PC-3 (cell line): ENCODE data around the gene TVP23C.

Experiments used
- EZH2 ChIP-seq: fragments of 300-600 bp; sonication (generic); IDR thresholded peaks from one replicate; pipeline ENCODE4 v1.6.1; 2017; ENCODE audit warnings: antibody characterized with exemption, mild to moderate bottlenecking, low read length; ENCODE audit not compliant: unreplicated experiment
- EZH2phosphoT487 ChIP-seq: fragments of 300-600 bp; sonication (generic); IDR thresholded peaks from 2 replicates; pipeline ENCODE4 v1.6.1; 2018; ENCODE audit warnings: mild to moderate bottlenecking, antibody characterized with exemption, low read length, borderline replicate concordance
- TF ChIP-seq, protein P1 (sequence below): fragments of 300-600 bp; sonication (generic); conservative IDR thresholded peaks from 2 replicates; pipeline ENCODE4 v1.5.1; 2017; ENCODE audit warnings: antibody characterized with exemption, low read depth, mild to moderate bottlenecking, low read length

GRCh38 chr17:15475631-15476354 lies 87.5 kb downstream of the TVP23C start:
- TF ChIP-seq, protein P1, sequence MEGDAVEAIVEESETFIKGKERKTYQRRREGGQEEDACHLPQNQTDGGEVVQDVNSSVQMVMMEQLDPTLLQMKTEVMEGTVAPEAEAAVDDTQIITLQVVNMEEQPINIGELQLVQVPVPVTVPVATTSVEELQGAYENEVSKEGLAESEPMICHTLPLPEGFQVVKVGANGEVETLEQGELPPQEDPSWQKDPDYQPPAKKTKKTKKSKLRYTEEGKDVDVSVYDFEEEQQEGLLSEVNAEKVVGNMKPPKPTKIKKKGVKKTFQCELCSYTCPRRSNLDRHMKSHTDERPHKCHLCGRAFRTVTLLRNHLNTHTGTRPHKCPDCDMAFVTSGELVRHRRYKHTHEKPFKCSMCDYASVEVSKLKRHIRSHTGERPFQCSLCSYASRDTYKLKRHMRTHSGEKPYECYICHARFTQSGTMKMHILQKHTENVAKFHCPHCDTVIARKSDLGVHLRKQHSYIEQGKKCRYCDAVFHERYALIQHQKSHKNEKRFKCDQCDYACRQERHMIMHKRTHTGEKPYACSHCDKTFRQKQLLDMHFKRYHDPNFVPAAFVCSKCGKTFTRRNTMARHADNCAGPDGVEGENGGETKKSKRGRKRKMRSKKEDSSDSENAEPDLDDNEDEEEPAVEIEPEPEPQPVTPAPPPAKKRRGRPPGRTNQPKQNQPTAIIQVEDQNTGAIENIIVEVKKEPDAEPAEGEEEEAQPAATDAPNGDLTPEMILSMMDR = no peak
- TF ChIP-seq EZH2 (no peak), EZH2phosphoT487 (no peak)
